HEK293T (cell line): Measurements from ENCODE around the gene NOD1.
"Not testable (repeated sequence)": the region's sequence is repeated elsewhere in the genome, so short reads cannot be mapped to it uniquely, and the experiment has no call there.

Experiments
- CTCF ChIA-PET: fragments of 350-600 bp; formaldehyde crosslinking; extraction: SDS; loops from one replicate; lab custom pipeline; 2021; ENCODE audit warnings: antibody characterized with exemption, inconsistent platforms; lab: Yijun Ruan, JAX
- POLR2A ChIA-PET: fragments of 350-600 bp; formaldehyde crosslinking; extraction: SDS; loops from one replicate; lab custom pipeline; 2020; ENCODE audit warnings: antibody characterized with exemption, inconsistent platforms; lab: Yijun Ruan, JAX
- DNase-seq: peaks from one replicate; pipeline ENCODE4 v3.0.0; 2012; ENCODE audit warnings: mixed read lengths; ENCODE audit errors: extremely low spot score
- ARNT ChIP-seq: fragments of 450-650 bp; IDR thresholded peaks from 2 replicates; pipeline ENCODE4 v1.6.1; 2017; ENCODE audit warnings: mild to moderate bottlenecking
- BHLHE40 ChIP-seq: fragments of 450-650 bp; IDR thresholded peaks from 2 replicates; pipeline ENCODE4 v1.6.1; 2016; ENCODE audit warnings: mild to moderate bottlenecking, moderate library complexity, borderline replicate concordance
- CTBP1 ChIP-seq: fragments of 450-650 bp; IDR thresholded peaks from 2 replicates; pipeline ENCODE4 v1.6.1; 2016; ENCODE audit warnings: borderline replicate concordance
- ELF4 ChIP-seq: fragments of 450-650 bp; IDR thresholded peaks from 2 replicates; pipeline ENCODE4 v1.6.1; 2017; ENCODE audit warnings: antibody characterized with exemption
- FOXA1 ChIP-seq: fragments of 450-650 bp; IDR thresholded peaks from 2 replicates; pipeline ENCODE4 v1.6.1; 2016; ENCODE audit warnings: mild to moderate bottlenecking
- FOXK2 ChIP-seq: fragments of 450-650 bp; IDR thresholded peaks from 2 replicates; pipeline ENCODE4 v1.6.1; 2016; ENCODE audit warnings: mild to moderate bottlenecking
- FOXM1 ChIP-seq: fragments of 450-650 bp; IDR thresholded peaks from 2 replicates; pipeline ENCODE4 v1.6.1; 2017; ENCODE audit warnings: mild to moderate bottlenecking, borderline replicate concordance
- HDGF ChIP-seq: fragments of 450-650 bp; IDR thresholded peaks from 2 replicates; pipeline ENCODE4 v1.6.1; 2017; ENCODE audit warnings: antibody characterized with exemption, borderline replicate concordance
- L3MBTL2 ChIP-seq: fragments of 450-650 bp; conservative IDR thresholded peaks from 2 replicates; pipeline ENCODE4 v1.6.1; 2016; ENCODE audit warnings: mild to moderate bottlenecking
- LEF1 ChIP-seq: fragments of 450-650 bp; IDR thresholded peaks from 2 replicates; pipeline ENCODE4 v1.6.1; 2017; ENCODE audit warnings: mild to moderate bottlenecking, borderline replicate concordance
- NFRKB ChIP-seq: fragments of 450-650 bp; IDR thresholded peaks from 2 replicates; pipeline ENCODE4 v1.6.1; 2016; ENCODE audit warnings: mild to moderate bottlenecking, moderate library complexity
- SP1 ChIP-seq: fragments of 450-650 bp; IDR thresholded peaks from 2 replicates; pipeline ENCODE4 v1.6.1; 2017
- SUZ12 ChIP-seq: fragments of 450-650 bp; IDR thresholded peaks from 2 replicates; pipeline ENCODE4 v1.6.1; 2016; ENCODE audit warnings: mild to moderate bottlenecking
- TARDBP ChIP-seq: fragments of 450-650 bp; IDR thresholded peaks from 2 replicates; pipeline ENCODE4 v1.6.1; 2016
- ZNF384 ChIP-seq: fragments of 450-650 bp; IDR thresholded peaks from 2 replicates; pipeline ENCODE4 v1.6.1; 2016
- TF ChIP-seq, protein P1 (sequence below): fragments of 450-650 bp; IDR thresholded peaks from 2 replicates; pipeline ENCODE4 v1.6.1; 2016

The NOD1 gene

DNA sequence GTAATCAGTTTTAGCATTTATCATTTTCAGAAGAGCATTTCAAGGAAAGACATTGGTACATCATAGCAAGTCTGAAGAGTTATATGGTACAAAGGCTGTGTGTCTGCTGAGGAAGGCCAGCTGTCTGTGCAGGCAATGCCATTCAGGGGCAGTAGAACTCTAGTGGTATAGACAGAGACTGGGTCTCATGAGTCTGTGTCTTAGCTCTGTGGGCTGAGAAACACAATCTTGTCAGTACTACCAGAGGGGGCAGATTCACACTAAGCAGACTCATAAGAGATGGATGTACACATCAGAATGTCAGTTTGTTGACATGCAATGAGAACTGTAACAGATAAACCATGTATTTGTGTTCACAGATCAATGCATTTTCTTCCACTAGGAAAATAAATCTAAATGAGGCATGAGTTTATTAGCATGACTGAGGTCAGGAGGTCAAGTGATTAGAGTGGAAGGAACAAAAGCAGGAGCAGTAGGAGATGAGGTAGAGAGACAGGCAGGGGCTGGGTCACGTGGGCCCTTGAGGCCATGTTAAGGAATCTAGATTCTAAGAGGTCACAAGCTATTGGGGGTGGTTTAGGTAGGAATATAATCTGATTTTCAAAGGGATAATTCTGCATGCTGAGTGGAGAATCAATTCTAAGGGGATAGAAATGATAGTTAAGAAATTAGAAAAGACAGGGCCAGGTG lies 33.5 kb upstream of the NOD1 start:
- no peak for TF ChIP-seq FOXK2
- TF ChIP-seq, protein P1, sequence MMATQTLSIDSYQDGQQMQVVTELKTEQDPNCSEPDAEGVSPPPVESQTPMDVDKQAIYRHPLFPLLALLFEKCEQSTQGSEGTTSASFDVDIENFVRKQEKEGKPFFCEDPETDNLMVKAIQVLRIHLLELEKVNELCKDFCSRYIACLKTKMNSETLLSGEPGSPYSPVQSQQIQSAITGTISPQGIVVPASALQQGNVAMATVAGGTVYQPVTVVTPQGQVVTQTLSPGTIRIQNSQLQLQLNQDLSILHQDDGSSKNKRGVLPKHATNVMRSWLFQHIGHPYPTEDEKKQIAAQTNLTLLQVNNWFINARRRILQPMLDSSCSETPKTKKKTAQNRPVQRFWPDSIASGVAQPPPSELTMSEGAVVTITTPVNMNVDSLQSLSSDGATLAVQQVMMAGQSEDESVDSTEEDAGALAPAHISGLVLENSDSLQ = peak; percentile 40; the same call in 1 of the 2 replicates
- TF ChIP-seq L3MBTL2 = no peak
- no peak for TF ChIP-seq BHLHE40
- CTCF ChIA-PET = interaction anchor here (0.6 to 0.9 kb wide), 2 partner anchors 52 to 532 kb away, joined by 3 read pairs; no protein-coding TSS in a partner anchor
- POLR2A ChIA-PET = no interaction called here
- DNase-seq = no peak

DNA sequence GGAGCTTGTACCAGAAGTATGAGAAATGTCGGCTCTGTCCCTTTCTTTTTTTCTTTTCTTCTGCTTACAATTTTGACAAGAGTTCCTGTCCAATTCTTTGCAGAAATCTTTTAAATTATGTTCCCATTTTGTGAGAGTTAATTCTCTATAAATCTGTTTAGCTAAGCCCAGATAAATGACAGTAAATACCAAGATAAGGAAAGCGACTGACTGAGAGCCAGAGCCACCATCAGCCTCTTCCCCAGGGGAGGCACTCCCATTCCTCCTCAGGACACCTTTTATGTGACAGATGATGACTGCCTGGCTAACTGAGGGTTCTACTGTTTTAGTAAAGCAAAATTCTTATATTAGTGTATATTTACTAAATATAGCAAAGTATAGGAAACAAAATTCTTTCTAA lies 32.9 kb upstream of the NOD1 start:
- TF ChIP-seq ELF4 (no peak), HDGF (no peak), ZNF384 (no peak), FOXK2 (no peak), SP1 (no peak), BHLHE40 (no peak), ARNT (no peak), NFRKB (no peak), L3MBTL2 (no peak), FOXM1 (no peak), TARDBP (no peak), CTBP1 (no peak), SUZ12 (no peak), LEF1 (no peak)
- TF ChIP-seq, protein P1 = no peak
- POLR2A ChIA-PET = no interaction called here
- no peak for DNase-seq
- CTCF ChIA-PET = no interaction called here

DNA sequence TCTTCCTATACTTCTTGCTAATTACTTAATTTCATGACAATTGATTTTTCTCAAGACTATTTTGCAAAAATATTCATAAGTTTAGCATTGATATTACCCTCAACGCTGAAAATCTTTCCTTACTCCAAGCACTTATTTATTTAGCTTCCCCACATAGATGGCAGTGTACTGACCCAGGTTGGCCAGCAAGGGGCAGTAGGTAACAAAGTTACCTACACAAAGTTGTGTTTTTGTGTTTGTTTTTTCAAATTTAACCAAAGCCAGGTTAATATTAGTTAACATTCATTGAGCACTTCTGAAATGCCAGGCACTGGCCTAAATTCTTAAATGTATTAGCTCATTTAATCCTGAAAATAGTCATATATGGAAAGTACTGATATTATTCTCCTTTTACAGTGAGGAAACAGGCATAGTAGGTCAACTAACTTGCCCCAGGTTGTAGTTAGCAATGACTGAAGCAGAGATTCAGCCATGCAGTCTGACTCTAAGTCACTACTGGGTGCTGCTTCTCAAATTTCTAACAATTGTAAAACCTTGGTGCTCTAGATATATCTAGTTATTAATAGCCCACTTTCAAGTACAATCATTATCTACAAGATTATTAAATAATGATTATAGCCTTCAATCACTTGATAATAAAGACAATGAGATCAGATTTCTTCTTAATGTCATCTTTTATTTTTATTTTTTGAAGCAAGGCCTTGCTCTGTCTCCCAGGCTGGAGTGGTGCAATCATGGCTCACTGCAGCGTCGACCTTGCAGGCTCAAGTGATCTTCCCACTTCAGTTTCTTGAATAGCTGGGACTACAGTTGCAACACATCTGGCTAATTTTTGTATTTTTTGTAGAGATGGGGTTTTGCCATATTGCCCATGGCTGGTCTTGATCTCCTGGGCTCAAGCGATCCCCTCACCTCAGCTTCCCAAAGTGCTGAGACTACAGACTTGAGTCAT lies 31.8 kb upstream of the NOD1 start:
- POLR2A ChIA-PET = no interaction called here
- peak; percentile 28 for DNase-seq
- CTCF ChIA-PET = interaction anchor here (1.5 kb wide), 1 partner anchor 9 kb away, joined by 5 read pairs; no protein-coding TSS in a partner anchor
- TF ChIP-seq FOXA1 (no peak), SUZ12 (no peak), ARNT (no peak), LEF1 (no peak)

DNA sequence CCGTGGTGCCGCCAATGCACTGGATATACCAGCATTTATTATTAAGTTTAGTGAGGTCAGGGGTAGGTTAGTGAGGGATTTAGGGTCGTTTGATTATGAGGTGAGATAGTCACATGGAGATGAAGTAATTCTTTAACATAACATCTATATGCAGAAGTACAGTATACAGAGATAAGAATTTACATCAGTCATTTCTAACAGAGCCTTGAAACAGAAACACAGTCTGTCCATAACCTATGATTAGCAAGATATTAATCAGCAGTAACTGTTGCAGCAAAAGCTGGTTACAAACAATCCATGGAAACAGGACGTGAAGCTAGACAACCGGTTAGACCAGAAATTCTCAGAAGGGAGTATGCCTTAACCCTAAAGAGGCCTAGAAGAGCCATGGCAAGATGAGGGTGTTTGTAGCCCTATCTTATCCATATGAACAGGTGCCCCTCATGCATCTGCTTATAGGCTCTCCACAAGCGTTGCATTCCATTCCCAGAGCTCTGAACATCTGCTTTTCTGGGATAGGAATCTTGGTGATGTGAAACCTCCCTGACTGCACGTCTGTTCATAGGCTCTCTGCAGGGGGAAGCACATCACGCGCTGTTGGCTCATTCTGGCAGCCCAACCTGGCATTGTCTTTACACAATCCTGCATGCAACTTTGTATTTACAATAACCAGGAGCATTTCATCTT lies 30.7 kb upstream of the NOD1 start:
- CTCF ChIA-PET = interaction anchor here (0.6 kb wide), 1 partner anchor 55 kb away, joined by 3 read pairs; no protein-coding TSS in a partner anchor
- POLR2A ChIA-PET, DNase-seq: not testable (repeated sequence)

DNA sequence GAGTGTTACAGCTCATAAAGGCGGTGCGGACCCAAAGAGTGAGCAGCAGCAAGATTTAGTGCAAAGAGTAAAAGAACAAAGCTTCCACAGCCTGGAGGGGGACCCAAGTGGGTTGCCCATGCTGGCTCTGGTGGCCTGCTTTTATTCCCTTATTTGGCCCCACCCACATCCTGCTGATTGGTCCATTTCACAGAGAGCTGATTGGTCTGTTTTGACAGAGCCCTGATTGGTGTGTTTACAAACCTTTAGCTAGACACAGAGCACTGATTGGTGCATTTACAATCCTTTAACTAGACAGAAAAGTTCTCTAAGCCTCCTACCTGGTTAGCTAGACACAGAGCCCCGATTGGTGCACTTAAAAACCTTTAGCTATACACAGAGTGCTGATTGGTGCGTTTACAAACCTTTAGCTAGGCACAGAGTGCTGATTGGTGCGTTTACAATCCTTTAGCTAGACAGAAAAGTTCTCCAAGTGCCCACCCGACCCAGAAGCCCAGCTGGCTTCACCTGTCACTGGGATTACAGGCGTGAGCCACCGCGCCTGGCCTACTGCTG lies 28.8 kb upstream of the NOD1 start:
- DNase-seq = not testable (repeated sequence)
- ChIA-PET CTCF (interaction anchor here (0.6 to 1.2 kb wide), 2 partner anchors 30 to 57 kb away, joined by 3 to 6 read pairs; no protein-coding TSS in a partner anchor), POLR2A (interaction anchor here (1.1 kb wide), 1 partner anchor 29 kb away, joined by 3 read pairs; no protein-coding TSS in a partner anchor)

DNA sequence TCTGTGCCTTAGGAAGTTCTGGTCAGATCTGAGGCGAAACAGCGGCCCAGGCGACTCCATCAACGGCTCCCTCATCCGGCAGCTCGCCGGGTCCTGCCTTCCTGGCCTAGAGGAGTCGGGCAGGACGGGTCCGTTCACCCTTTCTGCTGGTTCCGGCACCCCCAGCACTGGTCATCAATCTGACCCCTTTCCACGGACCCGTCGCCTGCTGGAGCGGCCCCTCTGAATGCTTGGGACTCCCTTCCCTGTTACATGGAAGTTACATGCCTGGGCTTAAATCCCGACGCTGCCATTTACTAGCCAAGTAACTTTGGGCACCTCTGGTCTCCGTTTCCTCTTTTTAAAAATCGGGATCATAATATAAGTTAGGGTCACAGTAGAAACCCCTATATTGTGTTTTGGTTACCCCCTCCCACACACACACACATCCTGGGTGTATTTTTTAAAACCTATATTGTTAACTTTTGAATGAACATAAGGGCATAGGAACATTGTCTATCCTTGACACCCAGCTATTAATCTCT lies 26.7 kb upstream of the NOD1 start:
- CTCF ChIA-PET = no interaction called here
- TF ChIP-seq SUZ12 = no peak
- no peak for TF ChIP-seq FOXK2
- TF ChIP-seq ZNF384 = no peak
- TF ChIP-seq ELF4 = no peak
- no peak for TF ChIP-seq TARDBP
- TF ChIP-seq CTBP1 = no peak
- no peak for TF ChIP-seq L3MBTL2
- TF ChIP-seq, protein P1 = no peak
- no peak for TF ChIP-seq ARNT
- TF ChIP-seq FOXA1 = no peak
- no peak for TF ChIP-seq HDGF
- TF ChIP-seq FOXM1 = no peak
- TF ChIP-seq BHLHE40 = no peak
- TF ChIP-seq LEF1 = no peak
- no peak for TF ChIP-seq SP1
- no peak for TF ChIP-seq NFRKB
- POLR2A ChIA-PET = no interaction called here

More for the DNA sequence above, 26.7 kb upstream of the NOD1 start:
- DNase-seq = no peak
